ENCODE results near the gene LYPD6B.

DNA sequence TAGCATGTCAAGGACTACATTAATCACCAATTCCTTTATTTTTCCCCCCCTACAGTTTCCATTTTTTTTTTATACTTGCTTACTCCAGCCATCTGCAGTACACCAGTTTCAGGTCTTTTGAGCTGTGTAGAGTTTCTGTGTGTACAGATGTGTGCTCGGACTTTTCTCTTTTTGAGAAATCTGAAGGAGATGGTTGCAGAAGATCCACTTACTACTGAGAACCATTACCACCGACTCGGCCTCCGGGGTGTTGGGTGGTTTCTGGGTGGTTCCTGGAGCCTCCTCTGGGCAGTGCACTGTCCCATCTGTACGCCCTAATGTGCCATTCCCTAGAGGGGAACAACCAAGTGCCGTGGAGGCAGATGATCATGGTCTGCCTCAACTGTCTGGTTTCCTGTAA lies 15.4 kb upstream of the LYPD6B start:
- TF ChIP-seq, protein P1, sequence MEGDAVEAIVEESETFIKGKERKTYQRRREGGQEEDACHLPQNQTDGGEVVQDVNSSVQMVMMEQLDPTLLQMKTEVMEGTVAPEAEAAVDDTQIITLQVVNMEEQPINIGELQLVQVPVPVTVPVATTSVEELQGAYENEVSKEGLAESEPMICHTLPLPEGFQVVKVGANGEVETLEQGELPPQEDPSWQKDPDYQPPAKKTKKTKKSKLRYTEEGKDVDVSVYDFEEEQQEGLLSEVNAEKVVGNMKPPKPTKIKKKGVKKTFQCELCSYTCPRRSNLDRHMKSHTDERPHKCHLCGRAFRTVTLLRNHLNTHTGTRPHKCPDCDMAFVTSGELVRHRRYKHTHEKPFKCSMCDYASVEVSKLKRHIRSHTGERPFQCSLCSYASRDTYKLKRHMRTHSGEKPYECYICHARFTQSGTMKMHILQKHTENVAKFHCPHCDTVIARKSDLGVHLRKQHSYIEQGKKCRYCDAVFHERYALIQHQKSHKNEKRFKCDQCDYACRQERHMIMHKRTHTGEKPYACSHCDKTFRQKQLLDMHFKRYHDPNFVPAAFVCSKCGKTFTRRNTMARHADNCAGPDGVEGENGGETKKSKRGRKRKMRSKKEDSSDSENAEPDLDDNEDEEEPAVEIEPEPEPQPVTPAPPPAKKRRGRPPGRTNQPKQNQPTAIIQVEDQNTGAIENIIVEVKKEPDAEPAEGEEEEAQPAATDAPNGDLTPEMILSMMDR (IDR thresholded peaks at IDR 0.05 in 8 of 11, conservative IDR thresholded peaks at IDR 0.05 in 3 of 11): no peak
- no peak for TF ChIP-seq POLR2A (IDR thresholded peaks at IDR 0.05)
- TF ChIP-seq POLR2AphosphoS5 (IDR thresholded peaks at IDR 0.05): no peak

Data from spleen (tissue), 7 donors.